Stimulated activated CD4-positive, alpha-beta T cell treated with anti-CD3 and anti-CD28 coated beads, Interleukin-12 subunit alpha, Interleukin-12 subunit beta, amount 100 ng/mL, for 48 hours (primary cell): ENCODE data around the gene NRIP1.
A peak's percentile ranks its signal among the peaks of the same experiment; 100 is the strongest.

Experiments
- DNase-seq, 3 donors: peaks; one replicate each; pipeline ENCODE4 v3.0.0-alpha.2; 2020; ENCODE audit warnings: low read depth in 2 of 3, low spot score in 1 of 3

NRIP1 gene

GRCh38 chr21:15066123-15066575, 1.3 kb upstream of the NRIP1 start:
- no peak for DNase-seq

GRCh38 chr21:15065392-15066122, 757 bp upstream of the NRIP1 start:
- DNase-seq = peak in 2 of 3 donors; percentile 55 to 66

- DNase-seq = no peak
Measured at GRCh38 chr21:15063814-15064575, 805 bp downstream of the NRIP1 start.

GRCh38 chr21:15063081-15063813, 1.6 kb downstream of the NRIP1 start:
- DNase-seq = no peak

GRCh38 chr21:15062606-15062965, 2.2 kb downstream of the NRIP1 start:
- no peak for DNase-seq

GRCh38 chr21:15061747-15062605, 2.8 kb downstream of the NRIP1 start:
- no peak for DNase-seq

- DNase-seq = no peak
Measured at GRCh38 chr21:15061279-15061678, 3.5 kb downstream of the NRIP1 start.

- no peak for DNase-seq
Measured at GRCh38 chr21:15060543-15061175, 4.1 kb downstream of the NRIP1 start.

- no peak for DNase-seq
Measured at GRCh38 chr21:15059397-15059796, 5.4 kb downstream of the NRIP1 start.

- DNase-seq = no peak
Measured at GRCh38 chr21:15058854-15059263, 5.9 kb downstream of the NRIP1 start.

GRCh38 chr21:15057285-15057684, 7.5 kb downstream of the NRIP1 start:
- DNase-seq = no peak

- no peak for DNase-seq
Measured at GRCh38 chr21:15054606-15055239, 10.1 kb downstream of the NRIP1 start.

GRCh38 chr21:15054089-15054488, 10.7 kb downstream of the NRIP1 start:
- no peak for DNase-seq

- DNase-seq = no peak
Measured at GRCh38 chr21:15053500-15053899, 11.3 kb downstream of the NRIP1 start.

- no peak for DNase-seq
Measured at GRCh38 chr21:15052459-15052763, 12.4 kb downstream of the NRIP1 start.

- no peak for DNase-seq
Measured at GRCh38 chr21:15051644-15052458, 12.9 kb downstream of the NRIP1 start.

- no peak for DNase-seq
Measured at GRCh38 chr21:15050568-15051377, 14.0 kb downstream of the NRIP1 start.

- no peak for DNase-seq
Measured at GRCh38 chr21:15045017-15045416, 19.8 kb downstream of the NRIP1 start.
